PC-9 (cell line): ENCODE measurements around the gene PITPNM3. TPM values are rescaled to one million over a fixed set of nuclear protein-coding genes. Genes with fewer than 3 reads are reported as not detected.

Source experiments
- BruUV-seq: library from RNA; stranded (reverse); fragments of 400-500 nt; replicated peaks from 2 replicates; lab custom pipeline; 2021; lab: Mats Ljungman, UMichigan
- CTCF ChIA-PET: fragments of 300-600 bp; sonication (Branson Sonifier 250); formaldehyde crosslinking; loops from one replicate; lab custom pipeline; 2022; ENCODE audit warnings: antibody characterized with exemption; lab: Charles Lee
- POLR2A ChIA-PET: fragments of 300-600 bp; sonication (Branson Sonifier 250); formaldehyde crosslinking; loops from one replicate; lab custom pipeline; 2022; ENCODE audit warnings: antibody characterized with exemption; ENCODE audit not compliant: unreplicated experiment; lab: Charles Lee
- DNase-seq, 2 experiments: peaks; one replicate each; pipeline versions ENCODE4 v3.0.0 to v3.0.0-alpha.2; 2015 to 2022; ENCODE audit warnings: mixed read lengths in 1 of 2
- H2AFZ ChIP-seq: fragments of 200-600 bp; sonication (generic); 2 replicates; pipeline ENCODE4 v1.8.1; 2017; ENCODE audit warnings: antibody characterized with exemption
- H3F3A ChIP-seq: fragments of 200-600 bp; sonication (generic); 2 replicates; pipeline ENCODE4 v1.8.1; 2017; ENCODE audit warnings: antibody characterized with exemption, mild to moderate bottlenecking, low read depth; ENCODE audit not compliant: insufficient read depth
- H3K27ac ChIP-seq: fragments of 200-600 bp; sonication (generic); 2 replicates; pipeline ENCODE4 v1.6.1; 2016; ENCODE audit warnings: mixed run types
- H3K27me3 ChIP-seq: fragments of 200-600 bp; sonication (generic); 2 replicates; pipeline ENCODE4 v1.6.1; 2016; ENCODE audit warnings: low read depth, mixed run types; ENCODE audit not compliant: insufficient read depth
- H3K36me3 ChIP-seq: fragments of 200-600 bp; sonication (generic); 2 replicates; pipeline ENCODE4 v1.6.1; 2016; ENCODE audit warnings: low read depth, mixed run types
- H3K4me1 ChIP-seq: fragments of 200-600 bp; sonication (generic); replicated peaks from 2 replicates; pipeline ENCODE4 v1.6.1; 2016; ENCODE audit warnings: mixed run types; ENCODE audit not compliant: insufficient read depth
- H3K4me2 ChIP-seq: fragments of 200-600 bp; sonication (generic); 2 replicates; pipeline ENCODE4 v1.6.1; 2017; ENCODE audit warnings: mixed run types
- H3K4me3 ChIP-seq: fragments of 200-600 bp; sonication (generic); 2 replicates; pipeline ENCODE4 v1.6.1; 2016; ENCODE audit warnings: mixed run types
- H3K79me2 ChIP-seq: fragments of 200-600 bp; sonication (generic); 2 replicates; pipeline ENCODE4 v1.6.1; 2017; ENCODE audit warnings: low read depth, mixed run types
- H3K9me2 ChIP-seq: fragments of 200-600 bp; sonication (generic); 2 replicates; pipeline ENCODE4 v1.8.1; 2017; ENCODE audit warnings: mild to moderate bottlenecking; ENCODE audit not compliant: insufficient read depth
- H3K9me3 ChIP-seq: fragments of 200-600 bp; sonication (generic); 2 replicates; pipeline ENCODE4 v1.8.1; 2016; ENCODE audit warnings: low read depth; ENCODE audit not compliant: insufficient read depth
- H4K20me1 ChIP-seq: fragments of 200-600 bp; sonication (generic); 2 replicates; pipeline ENCODE4 v1.8.1; 2017; ENCODE audit not compliant: insufficient read depth
- EZH2 ChIP-seq: fragments of 200-600 bp; sonication (generic); IDR thresholded peaks from 2 replicates; pipeline ENCODE4 v1.8.0; 2017; ENCODE audit warnings: antibody characterized with exemption, low read depth
- intact Hi-C: fragments of 100-400 bp; cut with micrococcal nuclease; formaldehyde crosslinking; loops from one replicate; pipeline ENCODE4 v1.10.0; 2022; ENCODE audit not compliant: unreplicated experiment
- total RNA-seq: library from RNA; stranded (reverse); gene quantifications from 2 replicates; pipeline ENCODE4 v1.2.3, GENCODE V29; 2021
- TF ChIP-seq, protein P1 (sequence below): fragments of 200-600 bp; sonication (generic); conservative IDR thresholded peaks from 2 replicates; pipeline ENCODE4 v1.6.1; 2017; ENCODE audit warnings: mixed run types, antibody characterized with exemption, mild to moderate bottlenecking, moderate library complexity

Gene PITPNM3
- total RNA-seq, 1 experiment from 2014 or later: 16.9 TPM

DNA sequence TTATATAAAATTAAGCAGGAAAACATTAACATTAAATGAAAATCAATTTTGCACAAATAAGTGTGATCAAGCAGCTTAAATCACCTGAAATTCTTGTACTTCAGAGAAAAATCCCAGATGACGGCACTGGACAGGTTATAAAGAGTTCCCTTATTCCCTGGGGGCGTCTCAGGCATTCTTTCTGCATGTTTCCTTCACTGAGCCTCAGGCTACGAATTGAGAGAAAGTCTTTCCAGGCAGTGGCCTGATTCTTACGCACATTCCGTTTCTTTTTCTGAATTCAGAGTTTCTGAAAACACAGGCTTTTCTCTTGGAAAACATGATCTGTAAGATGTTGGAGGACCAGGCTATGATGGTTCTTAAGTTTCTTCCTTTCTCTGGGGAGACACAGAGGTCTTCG lies 22.1 kb upstream of the PITPNM3 start:
- Histone ChIP-seq H3K4me2 (no peak overlapping the region), H4K20me1 (no peaks in the 10 kb centered on the region), H3K9me3 (no peaks in the 10 kb centered on the region), H3K36me3 (peaks cover 16% of the 10 kb centered on the region; the same call in 1 of the 2 replicates), H3K4me3 (no peak overlapping the region), H3K9me2 (no peaks in the 10 kb centered on the region), H3K27me3 (no peaks in the 10 kb centered on the region), H3K4me1 (no peaks in the 10 kb centered on the region), H2AFZ (no peak overlapping the region), H3K79me2 (no peaks in the 10 kb centered on the region), H3F3A (peaks cover 12% of the 10 kb centered on the region; the same call in 1 of the 2 replicates), H3K27ac (no peak overlapping the region)
- no peak for DNase-seq
- no TSS peak for BruUV-seq
- ChIA-PET CTCF (interaction anchor here (1.5 kb wide), 1 partner anchor 107 kb away, joined by 8 read pairs; no protein-coding TSS in a partner anchor), POLR2A (interaction anchor here (0.6 kb wide), 1 partner anchor 1373 kb away, joined by 3 read pairs; no protein-coding TSS in a partner anchor)
- TF ChIP-seq, protein P1, sequence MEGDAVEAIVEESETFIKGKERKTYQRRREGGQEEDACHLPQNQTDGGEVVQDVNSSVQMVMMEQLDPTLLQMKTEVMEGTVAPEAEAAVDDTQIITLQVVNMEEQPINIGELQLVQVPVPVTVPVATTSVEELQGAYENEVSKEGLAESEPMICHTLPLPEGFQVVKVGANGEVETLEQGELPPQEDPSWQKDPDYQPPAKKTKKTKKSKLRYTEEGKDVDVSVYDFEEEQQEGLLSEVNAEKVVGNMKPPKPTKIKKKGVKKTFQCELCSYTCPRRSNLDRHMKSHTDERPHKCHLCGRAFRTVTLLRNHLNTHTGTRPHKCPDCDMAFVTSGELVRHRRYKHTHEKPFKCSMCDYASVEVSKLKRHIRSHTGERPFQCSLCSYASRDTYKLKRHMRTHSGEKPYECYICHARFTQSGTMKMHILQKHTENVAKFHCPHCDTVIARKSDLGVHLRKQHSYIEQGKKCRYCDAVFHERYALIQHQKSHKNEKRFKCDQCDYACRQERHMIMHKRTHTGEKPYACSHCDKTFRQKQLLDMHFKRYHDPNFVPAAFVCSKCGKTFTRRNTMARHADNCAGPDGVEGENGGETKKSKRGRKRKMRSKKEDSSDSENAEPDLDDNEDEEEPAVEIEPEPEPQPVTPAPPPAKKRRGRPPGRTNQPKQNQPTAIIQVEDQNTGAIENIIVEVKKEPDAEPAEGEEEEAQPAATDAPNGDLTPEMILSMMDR: no peak
- no peak for TF ChIP-seq EZH2
- intact Hi-C loops: no loop called here

DNA sequence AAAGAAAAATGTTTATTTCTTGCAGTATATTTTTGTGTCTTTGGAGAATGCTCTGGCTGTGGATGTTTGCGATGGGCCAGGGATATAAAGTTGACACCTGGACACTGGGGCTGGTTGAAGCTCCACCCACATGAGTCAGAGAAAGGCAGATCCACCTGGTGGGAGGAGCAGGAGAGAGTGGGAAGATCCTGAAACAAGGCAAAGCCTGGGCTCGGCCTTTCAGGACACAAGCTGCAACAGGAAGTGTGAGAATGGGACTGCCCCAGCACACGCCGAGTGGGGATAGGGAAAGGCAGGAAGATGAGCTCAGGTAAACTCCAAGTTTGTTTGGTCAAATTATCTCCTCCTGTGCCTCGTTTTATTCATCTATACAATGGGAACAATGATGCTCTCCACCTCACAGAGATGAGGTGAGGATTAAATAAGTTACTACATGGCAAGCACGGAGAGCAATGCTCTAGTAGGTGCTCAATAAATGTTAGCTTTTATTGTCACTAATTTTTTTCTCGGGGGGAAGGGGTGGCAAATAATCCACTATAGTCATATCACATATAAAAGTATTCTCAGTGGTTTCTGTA lies 21.4 kb upstream of the PITPNM3 start:
- H3K4me1 ChIP-seq: no peaks in the 10 kb centered on the region
- 0 out of 2 replicates have a peak, but pooled peaks cover 10% of the 10 kb centered on the region for H3K36me3 ChIP-seq
- no peaks in the 10 kb centered on the region for H3K9me2 ChIP-seq
- H3K79me2 ChIP-seq: no peaks in the 10 kb centered on the region
- intact Hi-C loops: loop anchor here (2.0 kb wide), 2 partner anchors 19 to 105 kb away; no protein-coding TSS in a partner anchor
- BruUV-seq: no TSS peak
- TF ChIP-seq, protein P1: no peak
- TF ChIP-seq EZH2: no peak
- peaks cover 9% of the 10 kb centered on the region; the same call in 1 of the 2 replicates for H3F3A ChIP-seq
- DNase-seq: peak in 1 of 2 experiments; percentile 65
- no peaks in the 10 kb centered on the region for H4K20me1 ChIP-seq
- no peak overlapping the region for H3K4me2 ChIP-seq
- CTCF ChIA-PET: interaction anchor here (1.5 kb wide), 1 partner anchor 106 kb away, joined by 8 read pairs; no protein-coding TSS in a partner anchor
- POLR2A ChIA-PET: interaction anchor here (0.7 kb wide), 2 partner anchors 49 to 77 kb away, joined by 3 read pairs; no protein-coding TSS in a partner anchor
- H3K27me3 ChIP-seq: no peaks in the 10 kb centered on the region
- H3K9me3 ChIP-seq: no peaks in the 10 kb centered on the region
- no peak overlapping the region for H3K27ac ChIP-seq
- no peak overlapping the region for H2AFZ ChIP-seq
- no peak overlapping the region for H3K4me3 ChIP-seq

DNA sequence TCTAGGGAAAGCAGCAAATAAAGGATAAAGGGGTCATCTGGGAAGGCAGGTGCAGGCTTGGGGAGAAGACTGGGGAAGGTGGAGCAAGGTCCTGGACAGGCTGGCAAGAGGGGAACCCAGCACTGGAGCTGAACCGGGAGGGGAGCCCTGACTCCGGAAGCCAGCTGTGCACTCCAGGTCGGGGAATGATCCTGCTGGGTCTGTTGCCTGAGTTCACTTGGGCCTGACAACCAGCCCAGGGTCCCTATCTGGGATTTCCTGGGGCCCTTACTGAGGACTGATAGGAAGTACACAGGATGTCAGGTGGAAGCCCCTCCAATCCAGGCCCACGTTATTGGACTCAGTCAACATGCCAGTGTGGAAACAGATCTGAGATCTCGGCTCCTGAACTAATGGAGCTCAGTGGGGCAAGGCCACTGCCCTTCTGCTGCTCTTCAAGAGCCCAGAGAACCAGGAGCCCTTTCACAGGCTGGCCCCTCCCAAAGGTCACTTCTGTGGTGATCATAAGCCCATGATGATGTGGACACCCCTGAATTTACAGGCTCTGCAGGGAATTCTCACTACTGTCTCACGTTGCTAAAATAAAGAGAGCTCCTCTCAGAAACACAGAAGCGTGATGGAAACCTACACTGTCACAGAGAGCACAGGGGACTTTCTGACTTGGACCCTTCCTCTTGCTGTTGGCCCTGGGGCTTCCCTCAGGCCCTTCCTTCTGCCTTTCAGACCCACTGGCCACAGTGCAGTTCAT lies 19.9 kb upstream of the PITPNM3 start:
- no peak overlapping the region for H3K4me2 ChIP-seq
- ChIA-PET CTCF (interaction anchor here (0.6 kb wide), 1 partner anchor 26 kb away, joined by 3 read pairs; no protein-coding TSS in a partner anchor), POLR2A (no interaction called here)
- H3F3A ChIP-seq: 0 out of 2 replicates have a peak, but pooled peaks cover 7% of the 10 kb centered on the region
- intact Hi-C loops: loop anchor here (2.0 kb wide), 2 partner anchors 17 to 103 kb away; no protein-coding TSS in a partner anchor
- no TSS peak for BruUV-seq
- no peak overlapping the region for H3K4me3 ChIP-seq
- H3K27me3 ChIP-seq: no peaks in the 10 kb centered on the region
- no peak overlapping the region for H2AFZ ChIP-seq
- H3K27ac ChIP-seq: no peak overlapping the region
- no peaks in the 10 kb centered on the region for H3K9me3 ChIP-seq
- no peaks in the 10 kb centered on the region for H4K20me1 ChIP-seq
- DNase-seq: no peak
- 0 out of 2 replicates have a peak, but pooled peaks cover 10% of the 10 kb centered on the region for H3K36me3 ChIP-seq
- TF ChIP-seq, protein P1: no peak
- TF ChIP-seq EZH2: no peak
- no peaks in the 10 kb centered on the region for H3K79me2 ChIP-seq
- H3K4me1 ChIP-seq: no peaks in the 10 kb centered on the region
- H3K9me2 ChIP-seq: no peaks in the 10 kb centered on the region
